Retina (tissue), 1 donor: ENCODE measurements around the gene LHX4.

Source experiments
- DNase-seq: peaks from one replicate; pipeline ENCODE4 v3.0.0-alpha.2; 2016

The LHX4 gene

DNA sequence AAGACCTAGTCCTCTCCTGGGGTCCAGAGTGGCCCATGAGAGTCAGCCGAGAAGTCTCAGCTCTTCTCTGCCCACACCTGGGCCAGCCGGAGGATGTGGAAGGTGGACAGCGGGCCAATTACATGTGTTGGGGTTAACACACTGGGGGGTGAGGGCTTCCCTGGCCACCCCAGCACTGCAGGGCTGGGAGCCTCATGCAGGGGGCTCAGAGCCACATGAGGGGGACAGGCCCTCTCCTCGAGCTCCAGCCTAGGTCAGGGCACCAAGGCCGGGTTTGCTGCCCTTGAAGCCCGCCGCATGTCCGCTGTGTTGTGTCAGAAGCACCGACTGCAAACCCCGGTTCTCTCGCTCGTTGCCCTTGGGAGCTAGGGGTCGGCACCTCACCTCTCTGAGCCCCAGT is 30.5 kb downstream of the LHX4 start:
- DNase-seq = no peak

DNA sequence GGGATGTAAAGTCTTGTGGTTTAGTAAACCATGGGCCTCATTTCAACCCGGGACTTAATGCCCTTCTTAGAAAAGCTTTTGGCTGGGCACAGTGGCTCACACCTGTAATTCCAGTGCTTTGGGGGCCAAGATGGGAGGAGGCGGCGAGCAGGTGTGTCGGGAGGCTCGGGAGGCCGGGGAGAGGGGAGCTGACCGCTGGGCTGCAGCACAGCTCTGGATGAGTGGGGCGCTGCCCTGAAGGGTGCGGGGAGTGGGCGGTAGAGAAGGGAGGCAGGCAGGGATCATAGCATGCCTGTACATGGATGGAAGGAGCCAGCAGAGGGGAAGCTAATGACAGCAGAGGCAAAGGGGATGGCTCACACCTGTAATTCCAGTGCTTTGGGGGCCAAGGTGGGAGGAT is 31.0 kb downstream of the LHX4 start:
- no peak for DNase-seq

DNA sequence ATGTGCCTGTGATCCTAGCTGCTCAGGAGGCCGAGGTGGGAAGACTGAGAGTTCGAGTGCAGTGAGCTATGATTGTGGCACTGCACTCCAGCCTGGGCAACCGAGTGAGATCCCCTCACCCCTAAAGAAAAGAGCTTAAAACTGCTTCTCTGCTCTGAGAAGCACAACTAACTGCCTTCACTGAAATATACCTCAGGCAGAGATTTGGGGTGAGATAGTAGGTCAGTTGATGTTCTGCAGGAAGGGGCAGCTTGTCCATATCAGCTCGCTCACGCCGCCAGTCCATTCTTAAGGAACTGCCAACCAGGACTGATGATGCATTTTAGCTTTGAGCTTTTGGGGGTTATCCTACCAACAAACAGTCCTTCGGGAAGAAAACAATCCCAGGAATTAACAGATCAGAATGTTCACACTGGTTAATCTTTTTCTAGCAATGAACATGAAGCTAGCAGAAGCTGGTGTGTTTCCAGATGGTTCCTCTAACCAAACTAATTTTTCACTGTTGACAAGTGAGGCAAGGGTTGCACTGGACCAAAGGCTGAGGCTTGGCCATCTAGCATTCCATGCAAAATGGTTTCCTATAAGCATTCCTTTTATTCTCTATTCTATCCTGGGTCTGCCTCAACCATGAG is 31.6 kb downstream of the LHX4 start:
- DNase-seq = no peak

DNA sequence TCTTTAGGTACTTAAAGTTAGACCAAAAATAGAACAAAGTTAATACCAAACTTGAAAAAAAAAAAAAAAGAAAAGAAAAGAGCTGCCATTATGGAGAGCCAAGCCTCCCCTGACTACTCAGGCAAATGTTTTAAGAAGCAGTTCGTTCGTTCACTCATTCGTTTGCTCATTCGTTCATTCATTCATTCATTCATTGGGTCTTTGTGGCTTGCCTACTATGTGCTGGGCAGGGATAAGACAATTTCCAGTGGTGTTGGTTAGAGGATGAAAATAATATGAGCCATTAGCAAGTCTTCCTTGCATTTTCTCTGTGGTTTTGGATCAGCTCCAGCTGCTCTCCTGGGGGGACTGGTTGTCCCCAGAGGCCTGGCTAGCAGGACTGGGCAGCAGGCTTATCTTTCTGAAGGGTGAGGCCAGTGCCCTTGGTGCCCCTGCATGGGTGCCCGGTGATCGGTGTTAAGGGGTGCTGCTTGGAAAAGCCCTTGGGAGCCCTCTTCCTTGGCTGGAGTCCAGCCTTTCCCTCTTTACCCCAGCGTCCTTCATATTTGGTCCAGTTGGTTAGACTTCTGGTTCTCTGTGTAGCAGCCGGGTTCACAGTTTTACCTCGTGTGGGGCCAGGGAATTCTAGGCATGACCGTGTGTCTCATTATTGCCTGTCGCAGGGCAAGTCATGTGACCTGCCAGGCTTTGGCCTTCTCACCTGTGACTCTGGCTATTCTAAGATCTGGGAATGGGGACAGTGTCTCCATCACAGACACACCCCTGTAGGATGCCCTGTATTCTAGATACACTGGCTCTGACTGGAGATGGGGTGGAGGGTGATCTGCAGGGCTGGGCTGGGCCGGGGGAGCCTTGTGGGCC is 32.8 kb downstream of the LHX4 start:
- no peak for DNase-seq

DNA sequence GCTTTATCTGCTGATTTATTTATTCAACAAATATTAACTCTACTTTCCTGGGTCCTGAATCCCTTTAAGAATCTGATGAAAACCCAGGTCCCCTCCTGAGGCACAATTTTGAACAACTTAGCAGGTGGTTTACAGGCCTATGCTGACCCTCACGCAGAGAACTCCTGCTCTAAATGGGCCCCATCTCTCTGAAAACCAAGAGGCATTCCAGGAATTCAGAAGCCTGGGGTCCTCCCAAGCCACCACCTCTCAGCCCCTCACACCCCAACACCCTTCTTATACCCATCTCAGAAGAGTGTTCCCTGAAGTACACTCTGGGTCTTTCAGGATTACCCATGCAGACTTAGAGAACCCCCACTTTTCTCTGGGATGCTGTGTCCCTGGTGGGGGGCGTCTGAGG is 34.5 kb downstream of the LHX4 start:
- DNase-seq = no peak

DNA sequence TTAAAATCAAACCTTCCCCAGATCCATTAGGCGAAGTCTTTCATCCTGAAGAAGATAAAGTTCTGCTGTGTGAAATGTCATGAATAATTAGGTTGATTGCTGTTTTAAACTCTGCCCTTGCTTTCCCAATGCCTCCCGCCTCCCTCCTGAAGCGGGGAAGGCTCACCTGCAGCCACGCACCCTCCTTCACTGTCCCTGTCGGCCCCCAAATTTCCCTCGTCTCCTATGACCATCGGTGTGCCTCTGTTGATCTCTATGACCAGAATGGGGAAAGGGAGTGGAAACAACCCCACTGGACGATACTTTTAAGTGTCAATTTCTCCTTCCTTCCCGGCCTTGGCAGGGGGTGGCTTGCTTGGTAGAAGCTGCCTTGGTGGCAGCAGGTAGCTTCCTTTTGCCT is 35.1 kb downstream of the LHX4 start:
- no peak for DNase-seq

DNA sequence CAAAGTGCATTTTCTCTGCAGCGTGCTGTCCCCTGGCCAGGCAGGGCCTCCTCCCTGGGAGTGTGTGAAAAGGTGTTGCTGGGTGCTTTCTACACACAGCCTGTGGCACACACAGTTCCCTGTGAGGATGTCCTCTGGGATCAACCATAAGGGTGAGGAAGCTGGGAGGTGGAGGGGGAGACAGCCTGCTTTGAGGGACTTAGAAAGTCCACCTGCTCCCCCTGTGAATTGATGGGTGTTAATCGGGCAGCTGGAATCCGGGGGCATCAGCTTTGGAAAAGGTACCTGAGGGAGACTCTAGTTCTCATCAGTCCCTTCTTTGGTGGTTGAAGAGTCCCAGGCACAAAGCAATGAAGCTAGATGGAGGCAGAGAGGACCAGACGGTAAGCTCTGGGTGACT is 35.8 kb downstream of the LHX4 start:
- no peak for DNase-seq

DNA sequence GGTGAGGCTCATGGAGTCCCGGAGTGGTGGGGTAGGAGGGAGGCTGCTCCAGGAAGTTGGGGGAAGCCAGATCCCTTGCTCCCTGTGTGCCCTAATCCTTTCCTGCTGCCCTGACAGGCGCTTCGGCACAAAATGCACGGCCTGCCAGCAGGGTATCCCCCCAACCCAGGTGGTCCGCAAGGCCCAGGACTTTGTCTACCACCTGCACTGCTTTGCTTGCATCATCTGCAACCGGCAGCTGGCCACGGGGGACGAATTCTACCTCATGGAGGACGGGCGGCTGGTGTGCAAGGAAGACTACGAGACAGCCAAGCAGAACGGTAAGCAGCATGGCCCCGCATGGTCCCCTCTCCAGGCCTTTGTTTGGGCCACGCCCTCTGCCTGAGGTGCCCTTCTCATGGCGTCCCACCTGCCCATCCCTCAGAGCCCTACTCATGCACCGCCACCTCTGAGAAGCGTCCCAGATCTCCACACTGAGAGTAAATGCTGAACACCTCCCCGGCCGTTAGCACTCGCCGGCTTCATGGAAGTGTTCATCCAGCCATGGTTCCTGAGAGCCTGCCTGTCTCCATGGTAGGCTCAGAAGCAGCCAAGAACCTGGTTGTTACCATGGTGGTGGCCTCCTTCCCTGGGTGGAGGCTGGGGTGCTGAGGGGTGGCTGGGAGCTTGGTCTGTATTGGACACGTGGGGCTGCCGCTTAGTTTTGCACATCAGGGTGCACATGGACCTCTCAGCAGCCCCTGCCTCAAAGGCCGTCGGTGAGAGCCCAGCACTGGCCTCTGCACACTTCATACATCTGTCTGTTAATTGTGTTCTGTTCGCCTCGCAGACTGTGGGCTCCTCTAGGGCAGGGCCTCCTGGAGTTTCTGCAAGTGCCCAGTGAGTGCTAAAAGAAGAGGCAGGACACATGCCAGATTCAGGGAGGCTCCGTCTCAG is 36.5 kb downstream of the LHX4 start:
- no peak for DNase-seq

DNA sequence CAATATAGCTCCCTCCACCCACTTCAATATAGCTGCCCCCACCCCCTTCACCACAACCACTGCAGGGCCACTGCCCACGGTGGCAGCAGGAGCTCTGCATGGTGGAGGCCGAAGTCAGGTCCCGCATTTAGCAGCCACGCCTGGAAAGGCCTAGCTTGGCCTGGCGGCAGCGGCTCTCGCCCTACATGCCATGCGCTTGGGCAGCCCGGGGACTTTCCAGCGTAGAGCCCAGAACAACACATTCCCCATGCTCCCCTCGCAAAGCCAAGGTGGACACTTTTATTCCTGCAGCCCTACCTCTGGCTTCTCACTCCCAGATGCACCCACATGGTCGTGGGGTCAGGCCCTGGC is 37.1 kb downstream of the LHX4 start:
- no peak for DNase-seq

DNA sequence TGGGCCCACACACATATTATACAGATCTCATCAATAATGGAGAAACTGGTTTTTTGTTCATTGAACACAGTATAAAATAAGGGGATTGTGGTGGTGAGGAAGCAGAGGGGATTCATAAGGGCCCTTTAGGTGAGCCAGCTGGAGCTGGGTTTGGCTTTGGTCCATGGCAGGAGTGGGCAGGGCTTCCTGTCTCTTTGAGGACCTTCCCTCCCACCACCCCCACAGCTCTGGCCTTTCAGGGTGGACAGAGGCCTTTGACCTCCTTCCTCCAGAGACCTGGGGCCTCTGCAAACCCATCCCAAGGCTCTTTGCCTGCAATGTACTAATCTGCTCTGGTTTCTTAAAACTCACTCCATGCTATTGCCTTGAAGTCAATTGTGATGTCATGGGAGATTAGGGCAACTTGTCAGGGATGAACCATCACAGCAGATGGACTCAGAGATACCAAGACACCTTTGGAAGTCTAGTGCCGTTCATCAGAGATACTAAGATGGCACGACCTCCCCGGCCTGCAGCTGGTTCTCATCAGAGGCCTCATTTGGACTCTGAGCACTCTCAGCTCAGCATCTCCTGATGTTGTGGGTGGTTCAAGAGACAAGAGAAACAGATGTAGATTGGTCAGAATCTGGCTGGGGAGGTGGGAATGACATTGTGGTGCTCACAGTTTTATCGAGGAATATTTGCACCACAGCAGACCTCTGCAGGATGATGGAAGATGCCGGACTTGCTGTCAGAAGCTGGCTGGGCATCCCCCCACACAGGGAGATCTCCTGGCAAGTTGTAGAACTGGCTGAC is 37.9 kb downstream of the LHX4 start:
- DNase-seq = no peak

DNA sequence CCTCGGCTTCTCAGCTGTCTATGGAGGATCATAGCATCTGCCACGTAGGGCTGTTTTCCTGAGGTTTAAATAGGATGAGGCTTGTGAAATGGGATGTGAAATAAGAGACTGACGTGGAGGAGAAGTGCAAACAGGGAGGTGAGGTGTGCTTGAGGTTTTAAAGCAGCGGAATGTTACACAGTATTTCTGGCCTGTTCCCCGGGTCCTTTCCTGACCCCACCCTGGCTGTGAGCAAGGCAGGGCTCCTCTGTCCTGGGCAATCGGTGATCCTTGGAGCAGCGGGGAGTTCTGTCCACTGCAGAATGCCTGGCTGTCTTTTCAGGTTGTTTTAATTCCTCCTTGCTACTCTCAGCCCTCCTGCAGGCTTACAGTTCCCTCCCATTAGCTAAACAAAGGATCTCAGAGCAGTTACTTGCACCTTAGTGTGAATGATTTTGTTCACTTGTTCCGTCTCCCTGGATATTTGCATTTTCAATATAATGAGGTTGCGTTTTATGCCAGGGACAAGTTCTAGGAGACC is 38.6 kb downstream of the LHX4 start:
- no peak for DNase-seq

DNA sequence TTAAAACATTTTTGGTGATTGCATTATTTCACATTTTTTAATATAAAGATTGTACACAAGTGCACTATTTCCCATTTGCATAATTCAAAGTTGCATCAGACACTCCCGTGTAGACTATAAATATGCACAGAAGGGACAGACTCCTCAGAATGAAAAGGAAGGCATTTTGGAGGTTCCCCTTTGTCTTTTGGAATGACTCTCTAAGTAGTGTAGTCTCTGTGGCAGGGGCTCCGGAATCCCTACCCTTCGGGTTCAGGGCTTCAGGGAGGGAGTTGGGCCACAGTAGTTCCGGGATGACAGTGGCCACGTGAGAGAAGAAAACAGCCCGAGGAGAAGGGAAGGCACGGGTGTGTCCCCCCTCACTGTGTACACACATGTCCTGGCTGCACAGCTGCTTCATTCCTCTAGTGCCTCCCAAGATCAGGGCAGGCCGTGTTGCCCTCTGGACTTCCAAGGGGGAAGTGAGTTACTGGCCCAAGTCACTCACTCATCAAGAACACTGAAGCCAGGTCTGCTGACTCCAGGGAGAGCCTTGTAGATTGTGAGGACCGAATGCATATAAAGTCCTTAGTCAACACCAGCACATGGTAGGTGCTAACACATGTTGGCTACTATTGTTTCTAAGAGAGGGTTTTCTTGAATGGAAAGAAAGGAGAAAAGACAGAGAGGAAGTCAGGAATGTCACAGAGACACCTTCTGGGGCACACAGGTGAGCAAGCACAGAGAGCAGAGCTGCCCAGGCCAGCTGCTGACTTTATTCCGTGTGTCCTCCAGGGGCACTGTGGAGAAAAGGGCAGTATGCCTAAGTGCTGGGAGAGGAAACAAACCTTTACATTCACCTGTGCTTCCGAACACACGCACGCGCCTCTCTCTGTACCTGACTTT is 39.8 kb downstream of the LHX4 start:
- no peak for DNase-seq

DNA sequence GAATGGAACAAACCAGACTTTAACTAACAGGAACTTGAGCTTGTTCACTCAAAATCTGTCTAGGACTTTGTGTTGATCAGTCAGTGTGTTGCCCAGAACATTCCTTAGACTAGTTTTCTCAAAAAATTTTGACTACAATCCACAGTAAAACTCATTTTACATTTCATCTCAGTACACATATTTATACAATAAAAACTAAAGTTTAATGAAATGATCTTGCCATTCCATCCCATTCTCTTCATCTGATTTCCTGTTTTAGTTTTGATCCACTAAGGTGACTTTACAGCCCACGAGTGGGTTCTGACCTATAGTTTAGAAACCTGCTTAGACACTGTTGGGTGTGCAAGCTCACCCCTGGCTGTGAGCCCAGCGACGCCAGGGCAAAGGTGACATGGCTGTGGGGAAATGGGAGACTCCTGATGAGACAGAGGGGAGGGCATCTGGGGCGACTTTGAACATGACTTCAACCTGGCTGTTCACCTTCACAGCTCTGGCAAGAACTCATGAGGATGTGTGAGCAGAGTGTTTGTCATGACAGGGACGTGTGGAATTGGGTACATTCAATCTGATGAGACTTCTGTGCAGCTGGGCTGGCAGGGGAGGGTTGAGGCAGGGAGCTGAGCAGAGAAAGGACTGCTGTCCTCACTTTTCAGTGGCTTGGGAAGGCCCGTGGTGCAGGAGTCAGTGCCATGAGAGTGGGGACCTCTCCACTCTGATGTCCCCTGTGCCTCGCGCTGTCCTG is 40.6 kb downstream of the LHX4 start:
- DNase-seq = no peak

DNA sequence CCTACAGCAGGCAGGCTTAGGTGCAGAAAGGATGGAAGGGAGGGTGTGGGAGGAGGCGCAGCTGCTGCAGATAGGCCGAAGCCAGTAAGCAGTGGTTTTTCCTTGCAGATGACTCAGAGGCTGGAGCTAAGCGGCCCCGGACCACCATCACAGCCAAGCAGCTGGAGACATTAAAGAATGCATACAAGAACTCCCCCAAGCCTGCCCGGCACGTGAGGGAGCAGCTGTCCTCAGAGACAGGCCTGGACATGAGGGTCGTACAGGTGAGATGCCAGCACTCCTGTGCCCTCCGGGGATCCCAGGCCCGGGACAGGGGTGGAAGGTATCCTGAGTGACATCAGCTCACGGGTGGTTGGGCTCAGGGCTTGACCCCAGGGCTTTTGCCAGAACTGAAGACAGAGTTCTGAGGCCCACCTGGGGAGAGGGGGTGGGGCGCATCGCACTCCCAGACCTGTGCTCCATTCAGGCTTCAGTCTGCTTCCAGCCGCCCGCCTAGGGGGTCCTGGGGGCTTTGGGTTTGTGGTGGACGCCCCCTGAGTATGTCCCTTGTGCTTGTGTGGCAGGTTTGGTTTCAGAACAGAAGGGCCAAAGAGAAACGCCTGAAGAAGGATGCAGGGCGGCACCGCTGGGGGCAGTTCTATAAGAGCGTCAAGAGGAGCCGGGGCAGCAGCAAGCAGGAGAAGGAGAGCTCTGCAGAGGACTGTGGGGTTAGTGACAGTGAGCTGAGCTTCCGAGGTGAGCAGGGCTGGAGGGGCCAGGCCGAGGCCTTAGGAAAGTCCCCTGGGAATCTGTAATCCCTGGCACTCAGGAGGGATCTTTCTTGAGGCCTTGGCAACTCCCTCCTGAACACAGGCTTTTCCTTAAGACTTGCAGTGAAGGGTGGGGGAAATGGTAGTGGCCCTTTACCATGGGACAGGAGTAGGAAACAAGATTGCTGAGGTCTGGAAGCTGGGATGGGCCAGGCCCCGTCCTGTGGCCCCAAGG is 41.5 kb downstream of the LHX4 start:
- DNase-seq = no peak

DNA sequence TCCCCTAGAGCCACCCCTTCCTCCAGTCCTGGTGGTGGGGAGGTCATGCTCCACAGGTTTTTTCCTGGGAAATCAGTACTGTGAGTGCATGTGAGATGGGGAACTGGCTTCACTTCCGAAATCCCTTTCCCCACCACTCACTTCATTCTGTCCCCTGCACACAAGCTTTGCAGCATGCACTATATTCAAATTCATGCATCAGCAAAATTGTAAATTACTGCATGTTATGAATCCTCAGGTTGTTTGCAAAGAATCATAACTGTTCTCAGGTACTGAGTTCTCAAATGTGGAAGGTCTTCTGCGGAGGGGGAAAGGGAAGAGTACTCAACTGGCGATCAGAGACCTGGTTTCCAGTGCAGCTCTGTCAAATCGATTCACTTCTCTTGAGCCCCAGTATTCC is 42.3 kb downstream of the LHX4 start:
- no peak for DNase-seq

DNA sequence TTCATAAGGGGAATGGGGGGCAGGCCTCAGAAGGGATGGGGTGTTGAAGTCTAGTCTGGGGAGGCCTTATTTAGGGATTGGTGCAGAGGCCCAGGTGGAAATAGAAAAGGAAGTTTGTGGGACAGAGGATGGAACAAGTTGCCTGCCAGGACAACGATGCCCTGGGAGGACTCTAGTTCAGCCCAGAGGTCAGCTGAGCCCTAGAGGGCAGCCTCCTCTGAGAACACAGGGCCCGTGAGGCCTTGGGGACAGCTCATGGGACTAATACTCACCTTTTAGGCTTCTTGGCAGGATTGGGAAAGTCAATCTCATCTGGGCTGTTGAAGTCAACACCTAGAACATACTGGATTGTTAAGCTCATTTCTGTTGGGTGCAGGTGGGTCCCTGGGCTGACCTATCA is 43.0 kb downstream of the LHX4 start:
- no peak for DNase-seq

DNA sequence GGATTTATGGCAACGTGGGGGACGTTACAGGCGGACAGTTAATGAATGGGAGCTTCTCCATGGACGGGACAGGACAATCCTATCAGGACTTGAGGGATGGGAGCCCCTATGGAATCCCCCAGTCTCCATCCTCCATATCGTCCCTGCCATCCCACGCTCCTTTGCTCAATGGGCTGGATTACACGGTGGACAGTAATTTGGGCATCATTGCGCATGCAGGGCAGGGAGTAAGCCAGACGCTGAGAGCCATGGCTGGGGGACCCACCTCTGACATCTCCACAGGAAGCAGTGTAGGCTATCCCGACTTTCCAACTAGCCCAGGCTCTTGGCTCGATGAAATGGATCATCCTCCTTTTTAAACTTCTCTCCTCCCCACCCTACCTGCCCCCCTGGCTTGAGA is 44.2 kb downstream of the LHX4 start:
- DNase-seq = no peak

DNA sequence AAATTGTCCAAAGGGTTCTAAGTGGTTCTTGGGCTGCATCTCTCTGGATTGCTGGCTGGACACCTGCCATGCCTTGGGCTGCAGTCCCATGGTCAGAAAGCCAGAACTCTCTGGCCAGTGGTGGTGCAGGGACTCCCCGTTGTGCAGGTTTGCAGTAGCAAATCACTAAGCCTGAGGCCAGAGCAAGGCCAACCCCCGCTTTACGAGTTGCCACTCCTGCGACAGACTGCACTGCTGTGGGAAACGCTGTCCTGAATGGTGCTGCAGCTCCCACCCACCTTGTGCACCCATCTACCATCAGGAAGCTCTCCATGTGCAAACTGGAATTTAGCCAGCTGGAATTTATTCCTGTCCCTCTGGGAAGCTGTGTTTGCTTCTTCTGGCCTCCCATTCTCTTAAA is 45.7 kb downstream of the LHX4 start:
- no peak for DNase-seq

DNA sequence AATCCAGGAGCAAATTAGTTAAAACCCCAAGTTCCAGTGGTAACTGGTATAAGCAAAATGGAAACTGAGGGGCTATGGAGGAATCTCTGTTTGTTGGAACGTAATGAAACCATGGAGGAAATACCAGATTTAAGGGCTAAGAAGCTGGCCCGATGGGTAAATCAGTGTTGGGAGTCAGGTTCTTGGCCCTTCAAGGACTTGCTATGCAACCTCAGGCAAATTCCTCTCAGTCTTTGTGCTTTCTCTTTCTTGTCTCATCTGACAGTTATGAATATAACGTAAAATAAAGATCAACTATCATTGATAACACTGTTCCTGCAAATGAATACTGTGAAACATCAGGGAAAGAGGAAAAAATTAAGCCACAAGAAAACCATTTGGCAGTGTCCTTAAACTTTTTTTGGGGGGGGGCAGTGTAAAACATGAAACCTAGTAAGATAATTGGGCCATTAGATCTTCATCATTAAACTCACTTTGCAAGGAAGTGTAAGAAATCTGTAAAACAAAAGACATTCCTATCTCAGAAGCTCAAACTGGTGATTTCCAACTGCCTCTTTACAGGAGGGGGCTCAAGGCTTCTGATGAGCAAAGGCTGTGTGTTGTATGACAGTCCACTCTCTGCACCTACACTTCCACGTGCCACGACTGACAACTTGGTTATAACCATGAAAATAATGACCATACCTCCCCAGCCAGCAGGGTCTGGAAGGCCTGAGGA is 47.6 kb downstream of the LHX4 start:
- no peak for DNase-seq
